ENCODE data around the gene FANCC. TPM values are rescaled to one million over a fixed set of nuclear protein-coding genes. Genes with fewer than 3 reads are reported as not detected.

Gene FANCC
- total and polyA plus RNA-seq, 12 donors = 1.9 to 6.1 (median 3.3) TPM

- no peak overlapping the region for H3K4me3 ChIP-seq
- H3K27me3 ChIP-seq = no peaks in the 10 kb centered on the region
- H3K4me1 ChIP-seq (replicated peaks in 1 of 2) = peaks cover 0 to 24% of the 10 kb centered on the region in 2 donors
- H3K36me3 ChIP-seq (replicated peaks in 1 of 2) = peaks cover 0 to 10% of the 10 kb centered on the region in 2 donors
- TF ChIP-seq CTCF (IDR thresholded peaks at IDR 0.05) (no peak), POLR2A (IDR thresholded peaks at IDR 0.05) (no peak)
- WGBS, 4 donors = 93 to 96% (median 94%) methylated on average over 6 to 7 of the region's 7 CpGs
- intact Hi-C loops (cut with DNase I) = no loop called here
- DNase-seq = no peak
- no peak overlapping the region for H3K27ac ChIP-seq
- H3K9me3 ChIP-seq (replicated peaks in 1 of 3) = no peaks in the 10 kb centered on the region
These were observed 220.2 kb downstream of the FANCC start for GRCh38 chr9:95097279-95097678.

GRCh38 chr9:95096807-95097206 lies 220.7 kb downstream of the FANCC start:
- intact Hi-C loops (cut with DNase I) = no loop called here
- no peaks in the 10 kb centered on the region for H3K9me3 ChIP-seq (replicated peaks in 1 of 3)
- H3K27me3 ChIP-seq = no peaks in the 10 kb centered on the region
- peaks cover 0 to 9% of the 10 kb centered on the region in 2 donors for H3K36me3 ChIP-seq (replicated peaks in 1 of 2)
- H3K4me1 ChIP-seq (replicated peaks in 1 of 2) = peaks cover 0 to 24% of the 10 kb centered on the region in 2 donors
- no peak overlapping the region for H3K27ac ChIP-seq
- H3K4me3 ChIP-seq = no peak overlapping the region
- 79 to 89% (median 84%) methylated on average over 5 to 6 of the region's 6 CpGs for WGBS, 4 donors
- no peak for TF ChIP-seq CTCF (IDR thresholded peaks at IDR 0.05)
- TF ChIP-seq POLR2A (IDR thresholded peaks at IDR 0.05) = no peak
- DNase-seq = no peak

- H3K27me3 ChIP-seq = no peaks in the 10 kb centered on the region
- H3K9me3 ChIP-seq (replicated peaks in 1 of 3) = no peaks in the 10 kb centered on the region
- no peak for TF ChIP-seq CTCF (IDR thresholded peaks at IDR 0.05)
- TF ChIP-seq POLR2A (IDR thresholded peaks at IDR 0.05) = no peak
- intact Hi-C loops (cut with DNase I) = no loop called here
- H3K4me1 ChIP-seq (replicated peaks in 1 of 2) = peaks cover under 1 to 28% of the 10 kb centered on the region in 2 donors
- DNase-seq = no peak
- no peak overlapping the region for H3K4me3 ChIP-seq
- H3K36me3 ChIP-seq (replicated peaks in 1 of 2) = peaks cover 0 to 7% of the 10 kb centered on the region in 2 donors
- 93 to 97% (median 96%) methylated on average over 5 to 12 of the region's 12 CpGs for WGBS, 4 donors
- no peak overlapping the region for H3K27ac ChIP-seq
These were observed 221.1 kb downstream of the FANCC start for GRCh38 chr9:95096381-95096780.

- intact Hi-C loops (cut with DNase I) = no loop called here
- Histone ChIP-seq H3K36me3 (replicated peaks in 1 of 2) (peaks cover 0 to under 1% of the 10 kb centered on the region in 2 donors), H3K27ac (peak overlapping the region in 1 of 5 donors; percentile 44), H3K4me3 (no peak overlapping the region), H3K27me3 (no peaks in the 10 kb centered on the region), H3K9me3 (replicated peaks in 1 of 3) (no peaks in the 10 kb centered on the region), H3K4me1 (replicated peaks in 1 of 2) (peaks cover 4 to 34% of the 10 kb centered on the region in 2 donors)
- no peak for DNase-seq
- 79 to 89% (median 86%) methylated on average over 20 to 22 of the region's 22 CpGs for WGBS, 4 donors
- TF ChIP-seq CTCF (IDR thresholded peaks at IDR 0.05) = no peak
- no peak for TF ChIP-seq POLR2A (IDR thresholded peaks at IDR 0.05)
These were observed 221.7 kb downstream of the FANCC start for GRCh38 chr9:95095641-95096355.
